Renal cortical epithelial cell (primary cell): ENCODE measurements around the gene GALNT17. TPM values are rescaled to one million over a fixed set of nuclear protein-coding genes. Genes with fewer than 3 reads are reported as not detected.

ENCODE experiments used
- DNase-seq: peaks from one replicate; pipeline ENCODE4 v3.0.0-alpha.2; 2011; ENCODE audit warnings: low read depth
- total RNA-seq: library from RNA; depleted of rRNA; stranded (reverse); fragments of >200 nt; gene quantifications from 2 replicates; pipeline ENCODE4 v1.2.3, GENCODE V29; 2014

GALNT17 gene
- total RNA-seq, 1 donor from 2014 or later: not detected

- DNase-seq: no peak
These were observed 325.1 kb downstream of the GALNT17 start for GRCh38 chr7:71457021-71457420.

DNA sequence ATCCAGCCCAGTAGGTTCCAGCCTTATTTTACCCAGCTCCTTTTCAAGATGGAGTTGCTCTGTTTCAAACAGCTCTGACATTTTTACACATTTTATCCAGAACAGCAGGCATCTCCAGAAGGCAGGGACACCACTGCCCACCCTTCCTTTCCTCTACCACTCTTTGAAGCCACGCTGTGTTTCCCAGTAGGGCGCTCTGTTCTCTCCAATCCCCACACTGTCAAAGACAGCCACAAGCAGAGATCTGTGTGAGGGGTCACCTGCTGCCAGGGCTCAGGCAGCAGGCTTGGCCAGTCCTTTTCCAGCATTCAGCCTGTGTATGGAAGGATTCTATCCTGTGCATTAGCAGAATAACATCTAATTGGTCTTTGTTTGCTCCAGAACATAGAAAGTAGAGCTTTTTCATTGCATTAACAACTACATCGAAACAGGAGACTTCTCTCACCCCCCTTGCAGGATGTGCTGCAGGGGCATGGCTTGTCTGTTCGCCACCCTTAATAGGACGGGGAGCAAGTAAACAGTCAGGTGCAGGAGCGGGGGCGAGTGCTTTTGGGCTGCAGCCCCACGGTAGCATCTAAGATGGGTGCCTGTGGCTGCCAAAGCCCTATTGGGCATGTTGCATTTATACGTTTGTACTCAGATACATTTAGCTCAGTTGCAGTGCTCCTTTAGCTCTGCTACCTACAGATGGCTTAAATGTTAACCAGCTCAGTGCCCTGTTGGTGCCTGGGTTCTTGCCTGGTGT, 326.1 kb downstream of the GALNT17 start:
- no peak for DNase-seq

DNA sequence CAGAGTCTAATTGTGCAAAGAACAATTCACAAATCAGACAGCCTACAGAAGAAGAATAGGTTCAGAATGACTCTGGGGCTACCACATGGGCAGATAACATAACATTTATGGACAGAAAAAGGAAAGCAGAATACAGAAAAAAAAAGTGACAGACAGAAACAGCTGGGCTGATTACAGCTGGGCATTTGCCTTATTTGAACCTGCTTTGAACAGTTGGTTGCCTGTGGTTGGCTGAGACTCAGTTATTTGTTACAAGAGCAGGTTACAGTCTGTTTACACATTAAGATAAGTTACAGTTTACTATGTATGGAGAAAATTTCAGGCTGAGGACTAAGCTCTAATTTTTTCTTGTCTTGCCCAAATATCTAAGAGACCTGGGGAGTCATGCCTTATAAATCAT, 327.2 kb downstream of the GALNT17 start:
- no peak for DNase-seq

DNA sequence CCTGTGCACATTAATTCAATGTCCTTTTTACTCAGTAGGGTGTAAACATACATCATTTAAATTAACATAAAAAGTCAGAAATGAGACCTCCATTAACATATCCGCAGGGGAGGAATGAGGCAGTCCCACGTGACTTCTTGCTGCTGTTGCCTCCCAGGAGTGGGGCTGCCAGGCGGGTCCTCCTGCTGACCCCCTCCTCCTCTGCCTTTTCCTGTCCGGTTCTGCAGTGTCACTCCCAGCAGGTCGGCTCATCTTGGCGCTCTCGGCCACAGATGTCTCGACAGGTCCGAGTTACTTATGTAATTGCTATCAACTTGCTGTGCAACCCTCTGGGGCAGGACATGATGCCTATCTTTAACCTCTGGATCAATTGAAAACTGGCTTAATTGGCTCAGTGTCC, 329.6 kb downstream of the GALNT17 start:
- DNase-seq: no peak

DNA sequence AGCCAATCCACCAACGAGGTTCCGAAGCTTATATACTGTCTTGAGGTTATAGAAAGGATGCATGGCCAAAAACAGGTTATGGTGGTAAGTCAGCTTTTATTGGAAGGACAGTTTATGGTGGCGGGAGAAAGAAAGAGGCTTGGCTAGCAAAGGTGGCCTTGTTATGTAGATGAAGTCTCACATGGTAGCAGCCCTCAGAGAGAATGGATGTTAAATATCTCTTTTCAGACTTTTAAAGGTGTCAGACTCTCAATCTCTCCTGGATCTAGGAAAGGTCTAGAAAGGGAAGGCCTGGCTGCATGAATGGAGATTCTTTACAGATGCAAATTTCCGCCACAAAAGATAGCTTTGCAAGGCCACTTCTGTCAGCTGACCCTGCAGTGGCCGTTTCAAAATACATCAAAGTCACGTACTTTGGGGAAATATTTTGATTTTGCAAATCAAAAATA, 333.8 kb downstream of the GALNT17 start:
- DNase-seq: no peak

DNA sequence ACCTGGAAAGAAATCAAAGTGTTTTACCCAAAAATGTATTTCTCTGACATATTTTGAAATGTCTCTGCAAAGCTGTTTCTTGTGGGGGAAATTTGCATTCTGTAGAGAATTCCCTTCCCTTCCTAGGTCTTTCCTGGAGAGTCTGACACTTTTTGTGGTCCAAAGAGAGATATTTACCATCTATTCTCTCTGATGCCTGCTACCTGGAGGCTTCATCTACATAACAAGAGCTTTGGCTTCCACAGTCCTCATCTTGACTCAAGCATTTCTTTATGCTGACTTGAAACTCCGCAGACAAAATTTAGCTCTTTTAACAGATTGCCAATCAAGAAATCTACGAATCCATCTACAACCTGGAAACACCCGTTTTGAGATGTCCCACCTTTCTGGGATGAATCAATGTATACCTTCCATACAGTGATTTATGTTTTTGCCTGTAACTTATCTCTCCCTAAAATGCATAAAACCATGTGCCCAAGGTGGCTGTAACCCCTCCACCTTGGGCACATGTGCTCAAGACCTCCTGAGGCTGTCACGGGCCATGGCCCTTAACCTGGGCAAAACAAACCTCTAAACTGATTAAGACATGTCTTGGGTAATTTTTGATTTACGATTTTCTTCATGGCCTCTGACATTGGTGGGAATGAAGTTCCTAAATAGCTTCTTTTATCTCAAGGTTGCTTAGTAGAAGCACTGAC, 334.7 kb downstream of the GALNT17 start:
- no peak for DNase-seq

DNA sequence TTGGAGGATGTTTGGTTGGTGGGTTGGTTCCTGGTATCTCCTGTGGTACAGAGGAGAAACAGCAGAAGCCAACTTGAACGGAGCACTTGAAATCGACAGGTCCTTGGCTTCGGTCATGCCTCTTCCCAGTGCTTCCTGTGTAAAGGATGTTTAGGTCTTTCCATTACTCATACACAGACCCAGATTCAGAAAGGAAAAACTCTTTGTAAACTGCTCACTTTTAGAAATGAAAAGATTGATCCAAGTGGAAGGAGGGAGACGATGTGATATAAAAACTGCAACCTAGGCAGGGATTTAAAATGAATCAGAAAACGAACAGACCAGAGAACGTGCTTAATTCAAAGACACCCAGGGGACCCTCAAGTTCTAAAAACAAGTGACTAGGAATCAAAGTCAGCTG, 338.4 kb downstream of the GALNT17 start:
- DNase-seq: no peak

GRCh38 chr7:71470830-71471229, 338.9 kb downstream of the GALNT17 start:
- no peak for DNase-seq

DNA sequence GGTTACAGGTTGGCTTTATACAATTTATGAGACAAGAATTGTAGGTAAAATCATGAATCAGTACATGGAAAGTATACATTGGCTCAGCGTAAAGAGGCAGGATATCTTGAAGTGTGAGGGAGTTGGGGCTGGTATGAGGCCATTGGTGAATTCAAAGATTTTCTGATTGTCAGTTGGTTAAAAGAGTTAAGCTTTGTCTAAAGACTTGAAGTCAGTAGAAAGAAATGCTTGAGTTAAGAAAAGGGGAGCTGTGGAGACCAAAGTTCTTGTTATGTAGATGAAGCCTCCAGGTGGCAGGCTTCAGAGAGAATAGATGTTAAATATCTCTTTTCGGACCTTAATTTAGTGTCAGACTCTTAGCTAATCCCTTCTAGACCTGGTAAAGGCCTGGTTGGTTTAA, 341.0 kb downstream of the GALNT17 start:
- DNase-seq: no peak

GRCh38 chr7:71473366-71473967, 341.5 kb downstream of the GALNT17 start:
- DNase-seq: no peak

- no peak for DNase-seq
These were observed 345.5 kb downstream of the GALNT17 start for GRCh38 chr7:71477441-71477840.

- DNase-seq: no peak
These were observed 347.3 kb downstream of the GALNT17 start for GRCh38 chr7:71479231-71479630.

DNA sequence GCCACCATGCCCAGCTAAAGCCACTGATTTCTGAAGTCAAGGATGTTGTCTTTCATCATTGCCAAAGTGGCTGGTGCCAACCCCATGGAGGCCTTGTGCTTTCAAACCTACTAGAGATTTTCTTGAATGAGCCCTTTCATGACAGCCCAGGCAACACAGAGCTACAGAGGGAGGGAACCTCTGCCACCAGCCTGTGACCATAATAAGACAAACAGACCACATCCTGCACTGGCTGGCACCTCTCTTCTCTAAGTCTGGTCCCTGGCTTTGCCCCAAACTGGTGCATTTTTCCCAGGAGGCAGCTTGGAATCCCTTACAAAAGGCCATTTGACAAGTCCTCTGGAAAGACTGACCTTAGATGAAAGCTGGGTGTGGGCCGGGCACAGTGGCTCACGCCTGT, 348.8 kb downstream of the GALNT17 start:
- DNase-seq: no peak

- no peak for DNase-seq
These were observed 350.3 kb downstream of the GALNT17 start for GRCh38 chr7:71482284-71482683.

DNA sequence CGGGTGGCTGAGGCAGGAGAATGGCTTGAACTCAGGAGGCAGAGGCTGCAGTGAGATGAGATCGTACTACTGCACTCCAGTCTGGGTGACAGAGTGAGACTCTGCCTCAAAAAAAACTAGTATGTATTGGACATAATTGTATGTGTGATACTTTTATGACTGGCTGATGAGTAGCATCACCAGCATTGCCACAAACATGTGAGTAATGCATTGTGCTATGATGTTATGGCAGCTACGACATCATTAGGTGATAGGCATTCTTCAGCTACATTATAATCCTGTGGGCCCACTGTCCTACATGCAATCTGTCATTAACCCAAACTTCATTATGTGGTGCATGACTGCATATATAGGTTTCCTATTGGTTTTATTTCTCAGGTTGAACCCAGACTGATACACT, 352.4 kb downstream of the GALNT17 start:
- no peak for DNase-seq

DNA sequence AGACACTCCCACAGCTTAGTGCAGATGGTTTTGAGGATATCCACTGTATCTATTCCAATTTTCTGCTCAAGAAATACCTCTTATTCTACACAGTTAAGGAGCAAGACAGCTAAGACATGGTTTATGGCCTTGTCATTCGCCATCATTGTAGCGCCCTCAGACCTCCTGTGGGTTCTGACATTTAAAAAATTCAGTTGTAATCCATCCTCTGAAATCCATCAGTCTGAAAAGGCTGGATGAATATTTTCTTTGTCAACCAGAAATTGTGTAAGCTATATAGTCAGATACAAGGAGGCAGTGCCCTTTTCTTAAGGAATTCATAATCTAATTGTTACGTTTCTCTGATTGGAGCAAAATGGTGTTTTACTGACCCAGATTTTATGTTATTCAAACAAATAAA, 353.6 kb downstream of the GALNT17 start:
- no peak for DNase-seq

- no peak for DNase-seq
These were observed 354.5 kb downstream of the GALNT17 start for GRCh38 chr7:71486414-71486813.

- no peak for DNase-seq
These were observed 355.1 kb downstream of the GALNT17 start for GRCh38 chr7:71486856-71487628.

- no peak for DNase-seq
These were observed 356.4 kb downstream of the GALNT17 start for GRCh38 chr7:71488308-71488707.

GRCh38 chr7:71491336-71491735, 359.4 kb downstream of the GALNT17 start:
- no peak for DNase-seq

DNA sequence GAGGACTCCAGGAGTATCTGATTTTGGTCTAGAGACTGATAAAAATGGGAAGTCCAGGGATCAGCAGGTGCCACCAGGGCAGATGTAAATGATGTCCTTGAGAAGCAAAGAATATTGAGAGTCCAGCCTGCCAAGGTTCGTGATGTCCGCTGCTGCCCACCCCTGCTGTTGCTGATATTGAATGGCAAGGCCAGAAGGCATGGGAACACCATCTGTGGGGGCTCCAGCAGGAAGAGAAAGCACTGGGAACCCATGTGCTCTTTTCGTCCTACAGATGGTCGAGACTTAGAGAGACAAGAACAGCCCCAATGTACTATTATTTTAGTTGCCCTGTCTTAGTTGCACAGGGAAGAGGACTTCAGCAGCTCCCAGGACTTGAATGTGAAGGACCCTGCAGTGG, 363.9 kb downstream of the GALNT17 start:
- DNase-seq: no peak

GRCh38 chr7:71497256-71497946, 365.5 kb downstream of the GALNT17 start:
- no peak for DNase-seq
